ENCODE results near the gene VPS45. TPM values are rescaled to one million over a fixed set of nuclear protein-coding genes. Genes with fewer than 3 reads are reported as not detected.

VPS45 gene
- total and polyA plus RNA-seq, 2 donors from 2014 or later: 33.1 to 41.7 TPM

DNA sequence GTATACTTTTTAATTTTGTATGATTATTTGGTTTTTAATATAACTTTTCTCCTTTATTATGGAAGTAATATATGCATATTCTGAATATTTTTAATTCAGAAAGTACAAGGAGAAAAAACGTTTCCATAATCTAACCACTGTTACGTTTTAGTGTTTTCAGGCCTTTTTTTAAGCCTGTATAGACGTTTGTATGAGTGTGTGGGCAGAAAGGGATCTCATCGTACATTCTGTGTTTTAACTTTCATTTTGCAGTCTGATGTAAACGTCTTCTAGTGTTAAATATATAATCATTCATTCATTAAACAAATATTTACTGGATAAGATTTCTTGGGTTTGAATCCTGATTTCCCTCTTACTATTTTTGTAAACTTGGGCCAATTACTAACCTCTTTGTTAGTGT lies 44.1 kb downstream of the VPS45 start:
- FAIRE-seq: no peak

DNA sequence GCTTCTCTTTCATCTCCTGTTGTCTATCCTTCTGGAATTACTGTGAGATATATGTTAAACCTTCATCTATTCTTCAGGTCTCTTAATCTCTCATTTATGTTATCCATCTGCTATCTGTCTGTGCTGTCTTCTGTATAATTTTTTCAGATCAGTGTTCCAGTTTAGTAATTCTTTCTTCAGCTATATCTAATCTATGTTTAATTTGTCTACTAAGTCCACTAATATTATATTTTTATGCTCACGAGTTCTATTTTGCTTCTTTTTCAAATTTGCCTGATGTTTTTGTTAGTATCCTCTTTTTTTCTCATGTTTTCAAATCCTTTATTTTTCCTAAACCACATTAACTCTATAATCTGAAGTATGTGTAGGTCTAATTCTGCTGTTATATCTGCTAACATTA lies 47.5 kb downstream of the VPS45 start:
- Histone ChIP-seq H3K9me3 (ENCODE audit: control insufficient read depth in 2 of 3, insufficient read depth in 1 of 3, low read length in 3 of 3) (peaks cover 0 to 7% (median 3%) of the 10 kb centered on the region in 3 donors), H3K36me3 (ENCODE audit: control insufficient read depth in 2 of 3, insufficient read depth in 3 of 3, low read length in 3 of 3) (no peaks in the 10 kb centered on the region), H3K4me3 (ENCODE audit: low read length in 3 of 3) (no peak overlapping the region), H3K27ac (ENCODE audit: low read depth in 2 of 2, low read length in 2 of 2) (no peak overlapping the region), H3K4me1 (ENCODE audit: control insufficient read depth in 2 of 3, insufficient read depth in 2 of 3, low read depth in 1 of 3, low read length in 3 of 3) (no peaks in the 10 kb centered on the region), H3K27me3 (ENCODE audit: control insufficient read depth, insufficient read depth, low read length) (no peaks in the 10 kb centered on the region), H3K9ac (ENCODE audit: low read length in 3 of 3) (no peak overlapping the region)
- FAIRE-seq: no peak
- TF ChIP-seq, protein P1, sequence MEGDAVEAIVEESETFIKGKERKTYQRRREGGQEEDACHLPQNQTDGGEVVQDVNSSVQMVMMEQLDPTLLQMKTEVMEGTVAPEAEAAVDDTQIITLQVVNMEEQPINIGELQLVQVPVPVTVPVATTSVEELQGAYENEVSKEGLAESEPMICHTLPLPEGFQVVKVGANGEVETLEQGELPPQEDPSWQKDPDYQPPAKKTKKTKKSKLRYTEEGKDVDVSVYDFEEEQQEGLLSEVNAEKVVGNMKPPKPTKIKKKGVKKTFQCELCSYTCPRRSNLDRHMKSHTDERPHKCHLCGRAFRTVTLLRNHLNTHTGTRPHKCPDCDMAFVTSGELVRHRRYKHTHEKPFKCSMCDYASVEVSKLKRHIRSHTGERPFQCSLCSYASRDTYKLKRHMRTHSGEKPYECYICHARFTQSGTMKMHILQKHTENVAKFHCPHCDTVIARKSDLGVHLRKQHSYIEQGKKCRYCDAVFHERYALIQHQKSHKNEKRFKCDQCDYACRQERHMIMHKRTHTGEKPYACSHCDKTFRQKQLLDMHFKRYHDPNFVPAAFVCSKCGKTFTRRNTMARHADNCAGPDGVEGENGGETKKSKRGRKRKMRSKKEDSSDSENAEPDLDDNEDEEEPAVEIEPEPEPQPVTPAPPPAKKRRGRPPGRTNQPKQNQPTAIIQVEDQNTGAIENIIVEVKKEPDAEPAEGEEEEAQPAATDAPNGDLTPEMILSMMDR (IDR thresholded peaks at IDR 0.05; ENCODE audit: borderline replicate concordance, extremely low read depth, insufficient read depth): no peak
- no peak for DNase-seq
- intact Hi-C loops (cut with DNase I): no loop called here

More for the DNA sequence above, 44.1 kb downstream of the VPS45 start:
- Histone ChIP-seq H3K9me3 (ENCODE audit: control insufficient read depth in 2 of 3, insufficient read depth in 1 of 3, low read length in 3 of 3) (peaks cover 0 to 7% (median 3%) of the 10 kb centered on the region in 3 donors), H3K27me3 (ENCODE audit: control insufficient read depth, insufficient read depth, low read length) (no peaks in the 10 kb centered on the region), H3K9ac (ENCODE audit: low read length in 3 of 3) (no peak overlapping the region), H3K4me3 (ENCODE audit: low read length in 3 of 3) (no peak overlapping the region), H3K27ac (ENCODE audit: low read depth in 2 of 2, low read length in 2 of 2) (no peak overlapping the region), H3K36me3 (ENCODE audit: control insufficient read depth in 2 of 3, insufficient read depth in 3 of 3, low read length in 3 of 3) (no peaks in the 10 kb centered on the region), H3K4me1 (ENCODE audit: control insufficient read depth in 2 of 3, insufficient read depth in 2 of 3, low read depth in 1 of 3, low read length in 3 of 3) (no peaks in the 10 kb centered on the region)
- DNase-seq: no peak
- intact Hi-C loops (cut with DNase I): no loop called here
- TF ChIP-seq, protein P1 (IDR thresholded peaks at IDR 0.05; ENCODE audit: borderline replicate concordance, extremely low read depth, insufficient read depth): no peak

DNA sequence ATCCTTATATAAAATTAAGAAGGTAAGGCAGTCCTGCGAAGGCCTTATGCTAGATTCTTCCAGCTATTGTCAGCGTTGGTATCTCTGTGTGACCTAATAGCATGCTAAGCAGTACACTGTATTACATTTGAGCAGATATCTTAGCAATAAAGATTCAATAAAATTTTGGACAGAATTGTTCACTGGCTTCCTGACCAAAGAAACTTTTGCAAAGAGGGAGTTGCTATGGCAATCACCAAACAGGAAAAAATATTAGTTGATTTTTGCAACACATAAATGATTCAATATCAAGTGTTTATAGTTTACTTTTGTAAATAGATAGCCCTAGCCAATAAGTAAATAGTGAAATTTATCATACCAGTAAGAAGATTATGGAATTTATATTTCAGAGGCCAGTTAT lies 51.1 kb downstream of the VPS45 start:
- DNase-seq (no peak), FAIRE-seq (no peak)
- Histone ChIP-seq H3K4me1 (ENCODE audit: control insufficient read depth in 2 of 3, insufficient read depth in 2 of 3, low read depth in 1 of 3, low read length in 3 of 3) (no peaks in the 10 kb centered on the region), H3K36me3 (ENCODE audit: control insufficient read depth in 2 of 3, insufficient read depth in 3 of 3, low read length in 3 of 3) (no peaks in the 10 kb centered on the region), H3K9ac (ENCODE audit: low read length in 3 of 3) (no peak overlapping the region), H3K27ac (ENCODE audit: low read depth in 2 of 2, low read length in 2 of 2) (no peak overlapping the region), H3K9me3 (ENCODE audit: control insufficient read depth in 2 of 3, insufficient read depth in 1 of 3, low read length in 3 of 3) (peaks cover 0 to 7% (median 3%) of the 10 kb centered on the region in 3 donors), H3K27me3 (ENCODE audit: control insufficient read depth, insufficient read depth, low read length) (no peaks in the 10 kb centered on the region), H3K4me3 (ENCODE audit: low read length in 3 of 3) (no peak overlapping the region)
- TF ChIP-seq, protein P1 (IDR thresholded peaks at IDR 0.05; ENCODE audit: borderline replicate concordance, extremely low read depth, insufficient read depth): no peak
- intact Hi-C loops (cut with DNase I): no loop called here

DNA sequence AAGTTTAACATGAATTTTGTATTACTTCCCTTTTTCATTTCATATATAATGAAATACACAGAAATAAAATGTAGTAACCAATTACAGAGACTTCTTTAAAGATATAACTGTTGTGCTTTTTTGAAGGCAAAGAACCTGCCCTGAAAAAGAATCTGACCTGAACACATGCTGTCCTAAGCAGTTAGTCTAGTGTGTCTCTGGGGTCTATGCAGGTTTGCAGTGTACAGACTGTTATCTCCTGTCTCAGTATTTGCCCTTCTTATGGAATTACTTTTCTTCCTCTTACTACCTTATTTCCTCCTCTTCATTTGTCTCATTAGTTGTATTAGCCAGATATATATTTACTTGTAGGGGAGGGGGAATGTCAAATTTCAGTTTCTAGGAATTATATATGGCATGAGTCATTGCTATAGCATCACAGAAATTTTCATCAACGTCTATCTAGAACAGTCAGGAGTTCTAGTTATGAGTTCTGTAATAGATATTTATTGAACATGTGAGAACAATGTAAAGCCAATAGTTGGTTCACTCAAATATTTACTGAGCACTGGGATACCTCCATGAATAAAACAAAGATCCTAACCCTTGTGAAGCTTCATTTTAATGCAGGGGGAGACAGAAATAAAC lies 53.8 kb downstream of the VPS45 start:
- TF ChIP-seq, protein P1 (IDR thresholded peaks at IDR 0.05; ENCODE audit: borderline replicate concordance, extremely low read depth, insufficient read depth): no peak
- H3K9ac ChIP-seq (ENCODE audit: low read length in 3 of 3): no peak overlapping the region
- H3K9me3 ChIP-seq (ENCODE audit: control insufficient read depth in 2 of 3, insufficient read depth in 1 of 3, low read length in 3 of 3): no peaks in the 10 kb centered on the region
- no peaks in the 10 kb centered on the region for H3K4me1 ChIP-seq (ENCODE audit: control insufficient read depth in 2 of 3, insufficient read depth in 2 of 3, low read depth in 1 of 3, low read length in 3 of 3)
- H3K27me3 ChIP-seq (ENCODE audit: control insufficient read depth, insufficient read depth, low read length): no peaks in the 10 kb centered on the region
- FAIRE-seq (no peak), DNase-seq (no peak)
- H3K36me3 ChIP-seq (ENCODE audit: control insufficient read depth in 2 of 3, insufficient read depth in 3 of 3, low read length in 3 of 3): no peaks in the 10 kb centered on the region
- no peak overlapping the region for H3K4me3 ChIP-seq (ENCODE audit: low read length in 3 of 3)
- intact Hi-C loops (cut with DNase I): no loop called here
- H3K27ac ChIP-seq (ENCODE audit: low read depth in 2 of 2, low read length in 2 of 2): no peak overlapping the region

All from kidney (tissue), 14 donors.